Stimulated activated CD8-positive, alpha-beta memory T cell treated with anti-CD3 and anti-CD28 coated beads, Interleukin-7, amount 100 ng/mL, for 48 hours (primary cell): Measurements from ENCODE around the gene FN3K.
A peak's percentile ranks its signal among the peaks of the same experiment; 100 is the strongest.
"Not testable (repeated sequence)": the region's sequence is repeated elsewhere in the genome, so short reads cannot be mapped to it uniquely, and the experiment has no call there.

Source experiments
- DNase-seq, 2 donors: peaks; one replicate each; pipeline ENCODE4 v3.0.0-alpha.2; 2020; ENCODE audit warnings: low read depth in 1 of 2; ENCODE audit errors: extremely low read depth in 1 of 2

The FN3K gene

DNA sequence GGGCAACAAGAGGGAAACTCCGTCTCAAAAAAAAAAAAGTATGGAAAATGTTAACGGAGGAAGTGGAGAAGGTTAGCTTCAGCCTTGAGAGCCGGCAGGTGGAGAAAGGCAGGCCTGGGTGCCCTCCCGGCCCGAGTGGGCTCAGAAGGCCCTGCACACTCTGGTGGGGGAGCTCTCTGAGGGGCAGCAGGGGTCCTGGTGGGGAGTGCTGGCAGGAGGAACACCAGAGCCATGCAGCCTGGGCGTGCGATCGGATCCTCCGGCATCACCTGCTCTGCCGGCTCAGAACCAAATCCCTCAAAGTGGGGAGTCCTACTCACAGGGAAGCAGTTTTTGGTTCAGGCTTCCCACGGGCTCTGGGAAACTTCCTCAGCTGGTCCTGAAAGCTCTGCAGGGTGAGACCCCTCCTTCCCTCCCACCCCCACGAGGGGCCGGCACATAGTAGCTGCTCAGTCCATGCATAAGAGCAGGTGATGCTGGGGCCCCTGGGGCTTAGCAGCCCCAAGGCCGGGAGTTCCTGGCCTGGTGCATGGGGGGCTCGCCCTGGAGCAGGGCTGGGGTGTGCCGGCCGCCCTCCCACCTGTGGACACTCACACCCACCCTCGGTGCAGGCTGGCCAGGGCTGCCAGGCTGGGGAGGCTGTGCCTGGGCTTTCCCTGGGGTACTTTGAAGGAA lies 1.2 kb downstream of the FN3K start:
- DNase-seq, result no peak

DNA sequence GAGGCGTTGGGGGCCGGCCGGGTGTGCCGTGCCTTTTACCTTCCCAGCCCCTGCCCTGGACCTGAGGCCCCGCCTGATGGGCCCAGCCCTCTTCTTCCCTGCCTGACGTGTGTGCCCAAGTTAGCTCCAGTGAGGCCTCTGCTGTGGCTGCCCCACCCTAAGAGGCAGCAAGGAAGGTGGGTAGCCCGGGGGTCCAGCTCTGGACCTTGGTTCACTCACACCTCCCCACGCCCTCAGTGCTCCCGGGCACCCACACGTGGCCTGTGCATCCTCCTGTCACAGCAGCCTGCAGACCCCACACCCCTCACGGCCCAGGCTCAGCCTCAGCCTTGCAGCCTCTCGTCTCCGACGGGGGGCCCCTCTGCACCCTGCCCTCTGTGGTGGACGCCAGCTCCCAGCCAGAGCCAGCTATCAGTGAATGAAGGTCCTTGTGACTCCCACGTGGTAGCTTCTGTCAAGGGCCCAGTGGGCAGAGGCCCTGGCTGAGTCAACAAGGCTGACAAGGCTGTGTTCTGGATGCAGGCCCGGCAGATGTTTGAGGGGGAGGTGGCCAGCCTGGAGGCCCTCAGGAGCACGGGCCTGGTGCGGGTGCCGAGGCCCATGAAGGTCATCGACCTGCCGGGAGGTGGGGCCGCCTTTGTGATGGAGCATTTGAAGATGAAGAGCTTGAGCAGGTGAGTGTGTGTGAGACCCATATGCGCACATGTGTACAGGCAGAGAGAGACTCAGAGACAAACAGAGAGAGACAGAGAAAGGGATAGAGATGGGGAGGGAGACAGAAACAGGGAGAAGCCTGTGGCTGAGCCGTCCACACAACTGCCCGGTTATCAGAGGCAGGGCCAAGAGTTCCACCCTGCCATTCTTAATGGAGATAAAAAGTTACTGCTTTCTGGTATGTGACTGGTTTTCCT lies 2.8 kb downstream of the FN3K start:
- DNase-seq, result no peak

DNA sequence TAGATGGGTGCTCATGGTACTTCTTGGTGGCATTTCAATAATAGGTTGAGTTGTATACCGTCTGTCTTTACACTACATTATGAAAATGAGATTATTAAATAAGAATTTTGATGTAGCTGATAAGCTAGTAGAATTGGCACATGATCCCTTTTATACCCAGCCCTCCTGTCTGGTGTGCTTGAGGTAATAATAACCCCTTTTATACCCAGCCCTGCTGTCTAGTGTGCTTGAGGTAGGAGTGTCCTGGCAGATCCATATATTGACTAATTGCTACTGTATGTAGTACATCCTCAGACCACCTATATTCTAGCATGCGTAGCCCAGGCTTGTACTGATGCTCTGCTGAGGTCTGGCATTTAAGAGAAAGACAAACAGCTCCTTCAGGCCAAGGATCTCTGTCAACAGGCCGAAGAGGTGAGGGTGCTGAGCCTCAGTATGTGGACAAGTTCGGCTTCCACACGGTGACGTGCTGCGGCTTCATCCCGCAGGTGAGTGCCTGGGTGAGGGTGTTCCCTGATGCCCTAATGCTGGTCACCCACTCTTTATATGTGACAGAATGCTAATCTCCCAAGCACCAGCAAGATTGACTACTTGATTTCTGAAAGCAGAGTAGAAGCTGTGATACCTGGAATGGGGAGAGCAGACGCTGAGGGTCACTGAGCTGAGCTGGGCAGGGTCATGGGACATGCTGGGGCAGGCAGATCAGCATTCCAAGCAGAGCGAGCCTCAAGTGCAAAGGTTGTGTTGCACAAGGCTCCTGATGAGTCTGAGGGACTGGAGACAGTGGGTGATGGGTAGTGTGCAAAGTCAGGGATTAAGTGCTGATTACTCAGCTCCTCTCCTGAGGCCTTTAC lies 5.7 kb downstream of the FN3K start:
- DNase-seq, result no peak

DNA sequence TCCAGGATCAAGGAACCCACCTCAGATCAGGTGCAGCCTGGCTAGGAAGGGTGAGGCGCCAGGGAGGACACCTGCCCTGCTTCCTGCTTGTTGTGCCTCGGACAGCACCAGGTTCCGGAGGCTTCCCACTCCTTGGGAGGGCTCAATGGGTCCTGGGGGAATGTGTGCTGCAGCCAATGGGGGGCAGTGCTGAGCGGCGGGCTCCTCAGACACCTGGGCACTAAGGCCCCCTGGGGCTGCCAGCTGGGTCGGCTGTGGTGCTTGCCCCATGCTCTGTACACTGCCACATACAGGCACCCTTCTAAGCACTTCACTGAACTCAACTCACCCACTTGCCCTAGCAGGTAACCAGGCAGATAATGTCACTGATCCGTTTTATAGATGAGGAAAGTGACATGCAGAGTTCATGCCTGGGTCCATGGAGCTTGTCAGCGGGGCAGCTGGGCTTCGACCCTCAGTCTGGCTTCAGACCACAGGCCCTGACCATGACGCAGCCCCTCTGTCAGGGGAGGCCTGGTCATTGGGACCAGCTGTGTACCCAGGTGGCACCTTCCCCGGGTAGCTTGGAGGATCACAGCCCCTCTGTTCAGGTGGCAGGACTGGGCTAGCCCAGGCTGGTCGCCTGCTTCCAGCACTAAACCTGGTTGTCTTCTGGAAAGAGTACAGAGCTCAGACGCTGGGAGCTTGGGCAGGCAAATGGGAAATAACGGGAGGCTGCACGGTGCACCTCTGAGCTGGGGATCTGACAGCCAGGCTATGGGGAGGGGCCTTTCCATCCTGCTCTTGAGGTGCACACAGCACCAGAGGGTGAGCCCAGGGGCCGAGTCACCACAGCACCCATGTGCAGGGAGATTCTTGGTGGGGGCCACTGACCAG lies 8.2 kb downstream of the FN3K start:
- DNase-seq, result no peak

DNA sequence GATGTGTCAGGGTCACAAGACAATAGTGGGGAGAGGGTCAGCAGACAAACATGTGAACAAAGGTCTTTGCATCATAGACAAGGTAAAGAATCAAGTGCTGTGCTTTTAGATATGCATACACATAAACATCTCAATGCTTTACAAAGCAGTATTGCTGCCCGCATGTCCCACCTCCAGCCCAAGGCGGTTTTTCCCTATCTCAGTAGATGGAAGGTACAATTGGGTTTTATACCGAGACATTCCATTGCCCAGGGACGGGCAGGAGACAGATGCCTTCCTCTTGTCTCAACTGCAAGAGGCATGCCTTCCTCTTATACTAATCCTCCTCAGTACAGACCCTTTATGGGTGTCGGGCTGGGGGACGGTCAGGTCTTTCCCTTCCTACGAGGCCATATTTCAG lies 9.3 kb downstream of the FN3K start:
- DNase-seq, result not testable (repeated sequence)

DNA sequence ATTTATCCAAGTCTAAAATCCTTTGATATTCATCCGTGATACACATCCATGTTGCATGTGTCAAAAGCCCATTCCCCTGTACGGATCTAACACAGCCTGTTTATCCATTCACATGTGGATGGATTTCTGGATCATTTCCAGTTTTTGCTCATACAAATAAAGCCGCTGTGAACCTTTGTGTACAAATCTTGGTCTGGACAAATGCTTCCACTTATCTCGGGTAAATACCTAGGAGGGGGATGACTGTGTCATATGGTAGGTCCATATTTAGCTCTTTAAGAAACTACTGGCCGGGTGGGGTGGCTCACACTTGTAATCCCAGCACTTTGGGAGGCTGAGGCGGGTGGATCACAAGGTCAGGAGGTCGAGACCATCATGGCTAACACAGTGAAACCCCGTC lies 10.1 kb downstream of the FN3K start:
- no peak for DNase-seq

DNA sequence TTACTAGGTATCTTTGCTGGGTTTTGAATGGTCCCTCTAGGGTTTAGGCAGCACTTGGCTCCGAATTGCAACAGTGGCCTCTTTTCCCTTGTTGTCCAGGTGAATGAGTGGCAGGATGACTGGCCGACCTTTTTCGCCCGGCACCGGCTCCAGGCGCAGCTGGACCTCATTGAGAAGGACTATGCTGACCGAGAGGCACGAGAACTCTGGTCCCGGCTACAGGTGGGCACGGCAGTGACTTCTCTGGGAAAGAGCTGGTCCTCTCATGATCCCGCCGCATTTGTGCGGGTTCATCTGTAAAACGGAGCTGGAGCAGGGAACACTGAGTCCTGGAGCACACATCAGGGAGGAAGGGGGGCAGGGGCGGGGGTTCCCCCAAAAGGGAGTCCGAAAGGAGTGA lies 13.3 kb downstream of the FN3K start:
- DNase-seq, result no peak

DNA sequence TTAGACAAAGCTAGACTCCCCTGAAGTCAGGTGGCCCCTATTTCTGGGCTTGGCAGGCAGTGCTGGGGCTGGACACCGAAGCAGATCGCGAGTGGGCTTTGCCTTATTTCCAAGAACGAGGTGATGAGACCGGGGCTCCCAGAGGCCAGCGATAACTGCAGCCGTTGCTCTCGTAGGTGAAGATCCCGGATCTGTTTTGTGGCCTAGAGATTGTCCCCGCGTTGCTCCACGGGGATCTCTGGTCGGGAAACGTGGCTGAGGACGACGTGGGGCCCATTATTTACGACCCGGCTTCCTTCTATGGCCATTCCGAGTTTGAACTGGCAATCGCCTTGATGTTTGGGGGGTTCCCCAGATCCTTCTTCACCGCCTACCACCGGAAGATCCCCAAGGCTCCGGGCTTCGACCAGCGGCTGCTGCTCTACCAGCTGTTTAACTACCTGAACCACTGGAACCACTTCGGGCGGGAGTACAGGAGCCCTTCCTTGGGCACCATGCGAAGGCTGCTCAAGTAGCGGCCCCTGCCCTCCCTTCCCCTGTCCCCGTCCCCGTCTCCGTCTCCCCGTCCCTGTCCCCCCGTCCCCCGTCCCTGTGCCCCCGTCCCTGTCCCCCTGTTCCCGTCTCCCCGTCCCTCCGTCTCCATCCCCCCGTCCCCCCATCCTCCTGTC lies 15.0 kb downstream of the FN3K start:
- DNase-seq, result no peak

DNA sequence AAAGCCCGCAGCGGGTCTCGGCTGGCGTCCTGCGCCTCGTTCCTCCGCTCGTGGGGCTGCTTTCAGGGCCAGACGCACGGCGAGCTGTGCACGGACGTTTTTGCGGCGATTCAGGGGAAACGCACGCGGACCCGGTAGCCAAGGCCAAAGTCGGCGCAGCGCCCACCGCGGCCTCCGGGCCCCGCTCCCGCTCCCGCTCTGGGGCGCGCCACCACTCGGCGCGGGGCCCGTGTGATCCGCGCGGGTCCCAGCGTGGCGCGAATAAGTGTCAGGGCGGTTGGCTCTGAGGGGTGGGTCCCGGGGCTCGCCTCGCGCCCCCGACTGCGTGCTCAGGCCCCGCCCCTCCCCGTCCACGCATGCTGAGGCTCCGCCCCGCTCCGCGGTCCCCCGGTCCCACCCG lies 15.8 kb downstream of the FN3K start:
- no peak for DNase-seq

DNA sequence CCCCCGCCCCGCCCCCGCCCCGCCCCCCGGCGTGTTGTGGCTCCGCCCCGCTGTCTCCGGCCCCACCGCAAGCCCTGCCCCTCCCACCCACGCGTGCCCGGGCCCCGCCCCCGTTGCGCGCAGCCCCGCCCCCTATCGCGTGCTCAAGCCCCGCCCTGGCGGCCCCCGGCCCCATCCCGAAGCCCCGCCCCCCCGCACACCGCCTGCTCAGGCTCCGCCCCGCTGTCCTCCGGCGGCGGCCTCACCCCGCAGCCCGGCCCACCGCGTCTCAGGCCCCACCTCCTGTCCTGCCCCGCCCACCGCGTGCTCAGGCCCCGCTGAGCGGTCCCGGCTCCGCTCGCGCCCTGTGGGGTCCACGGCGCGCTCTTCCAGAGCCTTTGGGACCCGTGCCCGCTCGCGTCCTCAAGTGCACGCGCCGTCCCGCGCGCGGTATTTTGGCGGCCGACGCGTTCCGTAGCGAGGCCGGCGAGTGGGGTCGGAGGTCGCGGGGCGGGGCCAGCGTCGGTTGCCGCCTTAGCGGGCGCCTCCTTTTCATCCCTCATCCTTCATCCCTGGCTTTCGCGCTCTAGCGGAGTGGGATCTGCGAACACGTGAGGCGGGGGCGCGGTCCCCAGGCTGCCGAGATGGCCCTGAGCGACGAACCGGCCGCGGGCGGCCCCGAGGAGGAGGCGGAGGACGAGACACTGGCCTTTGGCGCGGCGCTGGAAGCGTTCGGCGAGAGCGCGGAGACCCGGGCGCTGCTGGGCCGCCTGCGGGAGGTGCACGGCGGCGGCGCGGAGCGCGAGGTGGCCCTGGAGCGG lies 16.4 kb downstream of the FN3K start, which contains the start of gene TBCD:
TBCD (plus strand) TSS at position 495 of the 800 bp plus-strand sequence; CDS start at position 624, 129 bp downstream.
- DNase-seq, result peak; percentile 73 to 77

DNA sequence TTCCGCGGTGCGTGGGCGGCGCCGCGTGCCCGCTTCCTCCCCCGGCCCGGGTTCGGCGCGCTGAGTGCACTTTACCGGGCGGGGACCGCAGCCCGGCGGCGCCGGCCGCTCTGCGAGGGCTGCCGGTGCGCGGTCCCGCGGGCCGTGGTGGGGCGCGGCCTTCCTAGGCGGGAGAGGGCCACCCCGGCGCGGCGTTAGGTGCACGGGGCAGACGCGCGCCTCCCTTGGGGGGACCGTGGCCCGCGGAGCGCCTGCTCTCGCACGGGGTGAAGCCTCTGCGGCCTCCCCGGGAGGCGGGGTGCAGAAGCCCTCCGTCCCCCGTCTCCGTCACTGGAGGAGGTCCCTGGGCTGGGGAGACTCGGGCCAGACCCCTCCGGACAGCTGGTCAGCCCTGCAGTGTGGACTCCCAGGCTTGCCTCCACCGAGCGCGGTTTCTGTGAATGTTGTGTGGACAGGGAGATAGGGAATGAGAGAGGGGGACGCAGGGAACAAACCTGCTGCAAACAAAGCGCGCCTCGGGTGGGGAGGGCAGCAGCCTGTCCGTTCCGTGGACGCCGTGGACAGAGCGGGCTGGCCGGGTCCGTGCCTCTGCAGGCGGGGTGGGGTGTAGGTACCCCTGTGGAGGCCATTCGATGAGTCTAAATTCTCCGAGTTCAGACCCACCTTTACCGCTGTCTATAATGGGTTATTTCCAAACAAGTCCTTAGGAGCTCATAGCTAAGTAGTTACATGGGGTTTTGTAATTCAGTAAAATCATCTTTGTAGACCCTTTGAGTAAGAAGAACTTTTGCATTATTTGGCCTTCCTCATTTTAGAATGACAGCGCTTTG lies 17.2 kb downstream of the FN3K start:
- no peak for DNase-seq

DNA sequence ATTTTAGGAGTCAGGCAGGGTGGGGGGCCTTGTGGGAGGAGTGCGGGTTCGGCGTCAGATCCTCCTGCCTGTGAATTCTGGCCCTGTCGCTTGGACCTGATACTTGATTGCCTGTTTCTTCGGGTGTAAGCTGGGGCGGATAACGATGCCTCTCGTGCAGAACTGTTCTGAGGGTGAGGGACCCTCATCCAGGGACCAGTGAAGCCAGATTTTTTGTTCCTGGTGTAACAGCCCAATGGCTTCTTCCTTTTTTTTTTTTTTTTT lies 17.7 kb downstream of the FN3K start:
- no peak for DNase-seq

DNA sequence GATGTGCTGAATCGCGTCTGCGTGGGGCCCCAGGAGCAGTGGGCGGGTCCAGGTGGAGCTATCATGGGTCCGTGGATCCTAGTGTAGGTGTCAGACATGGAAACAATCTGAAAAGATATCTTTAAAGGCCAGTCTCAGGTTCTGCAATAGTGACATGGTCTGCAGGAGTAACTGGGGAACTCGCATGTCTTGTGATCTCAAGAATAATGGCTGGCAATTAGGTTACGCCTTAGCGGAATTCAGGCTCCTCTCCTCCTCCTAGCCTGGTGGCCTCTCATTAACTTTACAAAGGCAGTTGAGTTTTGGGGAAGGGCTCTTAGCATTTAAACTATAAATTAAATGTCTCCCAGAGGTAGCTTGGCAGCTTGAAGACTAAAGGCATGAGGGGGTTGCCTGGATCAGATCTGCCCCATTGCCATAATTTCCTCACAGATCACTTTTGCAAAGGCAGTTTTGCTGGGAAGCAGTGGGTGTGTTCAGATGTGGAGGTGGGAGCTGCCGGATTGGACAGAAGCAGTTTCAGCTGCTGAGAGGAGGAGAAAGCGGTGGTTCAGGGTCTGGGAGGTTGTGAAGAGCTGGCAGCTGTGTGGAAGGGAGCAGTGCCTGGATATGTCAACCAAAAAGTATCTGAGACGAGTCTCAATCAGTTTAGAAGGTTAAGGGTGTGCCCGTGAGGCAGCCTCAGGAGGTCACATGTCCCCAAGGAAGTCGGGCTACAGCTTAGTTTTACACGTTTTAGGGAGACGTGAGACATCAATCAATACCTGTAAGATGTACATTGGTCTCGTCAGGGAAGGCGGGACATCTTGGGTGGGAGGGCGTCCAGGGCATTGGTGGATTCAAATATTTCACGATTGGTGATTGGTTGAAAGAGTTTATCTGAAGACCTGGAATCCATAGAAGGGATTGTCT lies 19.1 kb downstream of the FN3K start:
- DNase-seq, result no peak

DNA sequence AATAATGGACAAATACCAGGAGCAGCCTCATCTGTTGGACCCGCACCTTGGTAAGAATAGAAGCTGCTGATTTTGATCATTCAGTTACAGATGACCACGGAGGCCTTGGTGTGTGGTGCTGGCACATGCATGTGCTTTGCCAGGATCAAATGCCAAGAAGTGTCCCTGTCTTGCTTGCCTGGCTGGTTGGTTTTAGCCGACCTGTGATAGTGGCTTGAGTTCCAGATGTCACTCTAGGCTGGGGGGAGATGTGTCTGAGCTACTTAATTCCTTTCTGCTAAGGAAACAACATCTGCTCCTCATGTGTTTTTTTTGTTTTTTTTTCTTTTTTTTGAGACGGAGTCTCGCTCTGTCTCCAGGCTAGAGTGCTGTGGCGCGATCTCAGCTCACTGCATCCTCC lies 20.8 kb downstream of the FN3K start:
- no peak for DNase-seq

DNA sequence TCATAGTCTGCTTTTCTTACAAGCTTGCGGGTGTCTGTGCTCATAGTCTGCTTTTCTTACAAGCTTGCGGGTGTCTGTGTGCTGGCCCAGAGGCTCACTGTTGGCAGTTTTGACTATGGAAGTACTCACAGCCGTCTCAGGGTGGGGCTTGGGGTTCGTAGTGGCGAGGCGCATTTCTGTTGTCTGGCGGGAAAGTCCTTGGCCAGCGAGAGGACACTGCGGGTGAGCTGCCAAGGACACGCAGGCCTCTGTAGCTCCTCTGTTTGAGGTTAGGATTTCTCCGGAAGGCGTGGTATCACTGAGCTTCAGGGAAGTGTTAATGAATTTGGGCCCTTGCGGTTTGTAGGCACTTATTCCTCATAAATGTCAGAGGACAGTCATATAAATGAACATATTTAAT lies 30.0 kb downstream of the FN3K start:
- no peak for DNase-seq

DNA sequence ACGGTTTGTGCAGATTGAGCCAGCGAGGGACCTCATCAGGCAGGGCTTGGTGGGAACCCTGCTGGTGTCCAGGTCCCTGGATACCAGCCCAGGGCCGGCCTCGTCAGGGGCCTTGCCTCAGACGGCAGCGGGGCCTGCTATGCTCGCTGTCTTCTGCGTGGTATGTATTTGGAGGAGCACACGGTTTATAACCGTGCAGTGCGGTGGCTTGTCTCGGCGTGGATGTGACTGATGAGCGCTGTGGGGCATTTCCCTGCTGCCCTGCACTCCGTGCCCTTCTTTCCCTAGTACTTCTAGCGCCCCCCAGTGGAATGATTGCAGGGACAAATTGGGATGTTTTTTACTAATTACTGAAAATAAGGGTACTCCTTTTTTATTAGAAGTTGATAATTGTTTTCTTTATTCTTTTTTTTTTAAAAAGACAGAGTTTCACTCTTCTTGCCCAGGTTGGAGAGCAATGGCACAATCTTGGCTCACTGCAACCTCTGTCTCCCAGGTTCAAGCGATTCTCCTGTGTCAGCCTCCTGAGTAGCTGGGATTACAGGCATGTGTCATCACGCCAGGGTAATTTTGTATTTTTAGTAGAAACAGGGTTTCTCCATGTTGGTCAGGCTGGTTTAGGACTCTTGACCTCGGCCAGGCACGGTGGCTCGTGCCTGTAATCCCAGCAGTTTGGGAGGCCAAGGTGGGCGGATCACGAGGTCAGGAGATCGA lies 31.8 kb downstream of the FN3K start:
- no peak for DNase-seq

DNA sequence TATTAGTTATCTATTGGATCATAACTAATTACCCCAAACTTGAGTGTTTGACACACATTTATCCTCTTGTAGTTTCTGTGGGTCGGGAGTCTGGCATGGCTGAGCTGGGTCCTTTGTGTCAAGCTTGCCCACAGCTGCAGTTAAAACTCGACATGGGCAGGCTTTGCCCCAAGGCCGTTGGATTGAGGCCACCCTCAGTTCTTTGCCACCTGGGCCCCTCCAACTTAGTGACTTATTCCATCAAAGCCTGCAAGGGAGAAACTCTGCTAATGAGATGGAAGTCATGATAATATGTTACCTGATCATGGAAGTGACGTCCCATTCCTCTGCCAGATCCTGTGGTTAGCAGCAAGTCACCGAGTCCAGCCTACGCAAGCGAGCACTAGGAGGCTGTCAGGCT lies 33.6 kb downstream of the FN3K start:
- DNase-seq, result no peak
